ENCODE results near the gene MYH7.

The MYH7 gene

GRCh38 chr14:23385642-23386265, 49.7 kb downstream of the MYH7 start:
- DNase-seq: no peak

GRCh38 chr14:23385244-23385641, 50.2 kb downstream of the MYH7 start:
- no peak for DNase-seq

DNA sequence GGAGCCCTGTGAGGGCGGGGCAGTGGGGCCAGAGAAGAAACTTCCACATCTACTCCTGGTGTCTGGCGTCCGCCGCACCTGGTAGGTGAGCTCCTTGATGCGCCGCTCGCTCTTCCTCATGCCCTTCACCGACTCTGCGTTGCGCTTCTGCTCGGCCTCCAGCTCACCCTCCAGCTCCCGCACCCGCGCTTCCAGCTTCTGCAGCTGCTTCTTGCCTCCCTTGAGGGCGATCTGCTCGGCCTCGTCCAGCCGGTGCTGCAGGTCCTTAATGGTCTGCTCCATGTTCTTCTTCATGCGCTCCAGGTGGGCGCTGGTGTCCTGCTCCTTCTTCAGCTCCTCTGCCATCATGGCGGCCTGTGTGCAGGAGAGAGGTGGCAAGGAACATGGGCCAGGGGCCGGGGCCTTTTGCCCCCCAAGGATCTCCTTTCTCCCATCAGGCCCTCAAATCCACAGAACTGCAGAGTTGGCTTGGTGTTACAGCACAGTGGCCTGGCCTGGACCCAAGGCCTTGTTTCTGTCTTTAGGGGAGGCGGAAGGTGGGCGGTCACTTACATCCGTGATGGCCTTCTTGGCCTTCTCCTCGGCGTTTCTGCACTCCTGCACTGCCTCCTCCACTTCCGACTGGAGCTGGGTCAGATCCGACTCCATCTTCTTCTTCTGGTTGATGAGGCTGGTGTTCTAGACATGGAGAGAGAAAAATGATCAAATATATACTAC, 50.9 kb downstream of the MYH7 start:
- DNase-seq: no peak

GRCh38 chr14:23382731-23383440, 52.6 kb downstream of the MYH7 start:
- no peak for DNase-seq

DNA sequence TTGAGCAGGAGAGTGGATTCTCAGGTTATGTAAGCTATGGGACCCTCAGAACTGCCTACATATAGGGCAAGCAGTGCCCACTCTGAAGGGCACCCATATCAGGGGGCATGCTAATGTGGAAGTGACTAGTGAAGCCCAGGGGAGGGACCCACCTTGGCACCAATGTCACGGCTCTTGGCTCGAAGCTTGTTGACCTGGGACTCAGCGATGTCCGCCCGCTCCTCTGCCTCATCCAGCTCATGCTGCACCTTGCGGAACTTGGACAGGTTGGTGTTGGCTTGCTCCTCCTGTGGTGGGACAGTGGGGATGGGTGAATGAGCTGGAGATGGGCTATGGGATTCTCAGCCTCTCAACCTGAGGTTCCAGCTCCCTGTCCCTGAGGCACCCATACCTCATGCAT, 53.2 kb downstream of the MYH7 start:
- DNase-seq: no peak

GRCh38 chr14:23381871-23382270, 53.6 kb downstream of the MYH7 start:
- DNase-seq: no peak

DNA sequence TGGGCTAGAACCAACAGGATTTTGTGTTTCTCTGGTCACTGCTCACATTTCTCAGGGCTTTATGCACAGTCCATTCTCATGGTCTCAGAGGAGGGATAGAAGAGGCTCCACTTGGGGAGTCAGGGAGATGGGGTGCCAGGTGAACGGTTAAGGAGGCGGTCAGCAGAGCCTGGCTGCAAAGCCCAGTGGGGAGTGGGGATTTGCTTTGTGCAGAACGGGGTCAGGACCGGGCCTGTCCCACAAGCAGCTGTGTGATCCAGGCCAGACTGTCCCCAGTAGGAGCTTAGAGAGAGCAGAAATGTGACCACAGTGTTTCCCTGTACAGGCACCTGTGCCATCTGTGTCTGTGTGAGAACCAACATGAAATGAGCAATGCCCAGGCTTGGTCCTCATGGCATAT, 54.5 kb downstream of the MYH7 start:
- no peak for DNase-seq

- no peak for DNase-seq
Observed at GRCh38 chr14:23380197-23380914, 55.1 kb downstream of the MYH7 start.

DNA sequence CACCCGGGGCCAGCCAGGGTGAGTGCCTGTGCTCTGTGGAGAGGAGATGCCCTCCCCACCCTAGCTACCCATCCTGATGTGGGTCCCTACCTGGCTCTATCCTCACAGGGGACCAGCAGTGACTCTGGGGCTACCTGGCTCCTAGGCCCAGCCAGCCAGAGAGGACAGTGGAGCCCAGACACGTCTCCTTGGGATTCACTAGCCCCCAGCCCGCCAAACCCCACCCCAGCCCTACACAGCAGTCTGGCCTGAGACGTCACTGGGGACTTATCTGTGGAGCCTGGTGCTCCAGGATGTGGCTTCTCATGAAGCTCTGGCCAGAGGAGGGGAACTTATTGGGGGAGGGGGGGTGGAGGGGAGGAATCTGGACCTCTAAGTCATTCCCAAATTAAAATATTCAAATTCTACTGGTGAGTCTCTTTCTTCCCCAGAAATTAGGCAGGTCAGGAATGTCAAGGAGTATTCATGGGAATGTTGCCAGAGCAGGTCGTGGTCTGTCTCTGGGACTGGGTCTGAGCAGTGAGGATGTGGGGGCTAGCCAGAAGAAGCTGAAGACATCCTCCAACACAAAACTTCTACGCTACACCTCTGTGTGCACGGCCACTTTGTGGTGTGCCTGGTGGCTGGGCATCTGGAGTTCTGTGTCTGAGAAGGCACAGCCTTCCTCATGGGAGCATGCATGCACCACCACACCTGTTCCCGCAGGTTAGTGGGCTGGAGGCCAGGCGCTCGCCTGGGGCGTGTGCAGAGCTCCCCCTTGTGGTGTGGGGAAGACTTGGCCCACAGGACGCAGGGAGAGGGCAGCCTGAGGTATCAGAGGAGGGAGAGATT, 55.9 kb downstream of the MYH7 start:
- no peak for DNase-seq

- no peak for DNase-seq
Observed at GRCh38 chr14:23378612-23379220, 56.7 kb downstream of the MYH7 start.

DNA sequence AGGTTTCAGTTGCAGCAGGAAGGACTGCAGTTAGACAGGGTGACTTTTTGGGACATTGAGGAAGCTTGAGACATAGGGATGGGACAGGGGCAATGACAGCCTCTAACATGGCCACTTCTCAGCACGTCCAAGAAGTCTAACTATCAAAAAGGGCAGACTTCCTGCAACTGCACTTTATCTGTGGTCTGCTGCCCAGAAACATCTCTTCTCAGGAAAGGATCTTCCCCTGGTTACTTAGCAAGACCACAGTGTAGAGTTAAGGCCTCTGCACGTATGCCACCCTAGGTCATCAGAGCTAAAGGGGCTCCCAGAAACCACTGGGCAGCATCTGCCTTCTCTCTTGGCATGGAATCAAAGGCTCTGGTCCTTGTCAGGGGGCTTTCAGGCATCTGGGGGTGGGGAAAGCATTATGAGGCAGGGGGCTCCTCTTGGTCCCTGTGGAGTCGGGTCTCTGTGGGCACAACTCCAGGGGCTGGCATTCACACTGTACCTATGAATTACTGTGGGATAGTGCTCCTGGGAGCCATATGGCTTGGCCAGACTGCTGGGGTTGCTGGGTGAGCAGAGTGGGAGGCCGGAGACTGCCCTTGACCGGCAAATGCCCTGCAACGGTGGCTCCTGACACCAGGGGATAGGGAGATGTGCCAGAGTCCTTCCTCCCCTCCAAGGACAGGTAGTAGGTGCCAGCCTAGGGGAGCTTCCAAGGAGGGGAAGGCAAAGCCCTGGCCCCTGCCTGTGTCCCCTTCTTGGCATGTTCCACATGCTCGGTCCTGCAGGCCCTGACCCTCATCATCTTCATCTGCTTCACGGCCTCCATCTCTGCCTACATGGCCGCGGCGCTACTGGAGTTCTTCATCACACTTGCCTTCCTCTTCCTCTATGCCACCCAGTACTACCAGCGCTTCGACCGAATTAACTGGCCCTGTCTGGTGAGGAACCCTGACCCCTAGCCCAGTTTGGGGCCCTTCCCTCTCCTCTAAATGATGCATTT, 57.6 kb downstream of the MYH7 start:
- no peak for DNase-seq

DNA sequence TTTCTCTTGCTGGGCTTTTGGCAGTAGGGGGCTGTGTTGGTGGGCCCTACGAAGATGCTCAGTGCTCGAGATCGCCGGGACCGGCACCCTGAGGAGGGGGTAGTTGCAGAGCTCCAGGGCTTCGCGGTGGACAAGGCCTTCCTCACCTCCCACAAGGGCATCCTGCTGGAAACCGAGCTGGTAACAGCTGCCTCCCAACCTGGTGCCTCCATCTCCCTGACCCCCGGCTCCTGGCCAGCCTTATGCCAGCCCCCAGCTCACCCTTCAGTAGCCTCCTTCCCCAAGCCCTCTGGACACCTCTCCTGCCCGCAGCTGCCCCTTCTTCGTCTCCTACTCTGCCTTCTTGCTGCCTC, 58.3 kb downstream of the MYH7 start:
- no peak for DNase-seq

GRCh38 chr14:23376482-23377197, 58.8 kb downstream of the MYH7 start, which contains the start of gene CMTM5:
Gene CMTM5 (plus strand): TSS chr14:23377046. CDS start chr14:23377252, 206 bp downstream.
- DNase-seq: no peak

DNA sequence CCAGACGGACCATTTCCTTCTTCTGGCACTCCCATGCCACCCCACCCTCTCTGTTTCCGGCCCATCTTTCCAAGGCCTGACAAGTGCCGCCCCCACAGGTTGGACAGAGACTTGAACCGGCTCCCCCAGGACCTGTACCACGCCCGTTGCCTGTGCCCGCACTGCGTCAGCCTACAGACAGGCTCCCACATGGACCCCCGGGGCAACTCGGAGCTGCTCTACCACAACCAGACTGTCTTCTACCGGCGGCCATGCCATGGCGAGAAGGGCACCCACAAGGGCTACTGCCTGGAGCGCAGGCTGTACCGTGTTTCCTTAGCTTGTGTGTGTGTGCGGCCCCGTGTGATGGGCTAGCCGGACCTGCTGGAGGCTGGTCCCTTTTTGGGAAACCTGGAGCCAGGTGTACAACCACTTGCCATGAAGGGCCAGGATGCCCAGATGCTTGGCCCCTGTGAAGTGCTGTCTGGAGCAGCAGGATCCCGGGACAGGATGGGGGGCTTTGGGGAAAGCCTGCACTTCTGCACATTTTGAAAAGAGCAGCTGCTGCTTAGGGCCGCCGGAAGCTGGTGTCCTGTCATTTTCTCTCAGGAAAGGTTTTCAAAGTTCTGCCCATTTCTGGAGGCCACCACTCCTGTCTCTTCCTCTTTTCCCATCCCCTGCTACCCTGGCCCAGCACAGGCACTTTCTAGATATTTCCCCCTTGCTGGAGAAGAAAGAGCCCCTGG, 59.8 kb downstream of the MYH7 start:
- DNase-seq: no peak

- DNase-seq: no peak
Observed at GRCh38 chr14:23373041-23373440, 62.4 kb downstream of the MYH7 start.

GRCh38 chr14:23372509-23372908, 63.0 kb downstream of the MYH7 start, which contains the start of gene IL25:
Gene IL25 (plus strand): TSS chr14:23372809.
- DNase-seq: no peak

DNA sequence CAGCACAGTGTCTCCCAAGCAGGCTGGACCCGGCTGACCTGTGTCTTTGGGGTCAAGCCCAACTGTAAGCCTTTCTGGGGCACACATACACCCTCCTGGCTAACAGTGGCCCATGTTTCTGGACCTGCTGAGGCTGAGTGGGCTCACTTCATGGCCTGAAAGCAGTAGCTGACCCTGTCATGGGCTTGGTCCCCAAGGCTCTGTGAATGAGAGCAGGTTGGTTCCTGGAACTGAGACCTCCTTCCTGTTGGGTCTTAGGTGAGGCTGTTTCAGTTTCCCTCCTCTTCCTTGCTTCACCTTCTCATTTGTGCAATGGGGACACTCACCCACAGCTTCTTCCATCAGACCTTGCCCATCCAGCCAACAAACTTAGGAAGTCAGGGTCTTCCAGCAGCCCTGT, 63.6 kb downstream of the MYH7 start:
- no peak for DNase-seq

GRCh38 chr14:23370221-23370620, 65.2 kb downstream of the MYH7 start:
- no peak for DNase-seq

DNA sequence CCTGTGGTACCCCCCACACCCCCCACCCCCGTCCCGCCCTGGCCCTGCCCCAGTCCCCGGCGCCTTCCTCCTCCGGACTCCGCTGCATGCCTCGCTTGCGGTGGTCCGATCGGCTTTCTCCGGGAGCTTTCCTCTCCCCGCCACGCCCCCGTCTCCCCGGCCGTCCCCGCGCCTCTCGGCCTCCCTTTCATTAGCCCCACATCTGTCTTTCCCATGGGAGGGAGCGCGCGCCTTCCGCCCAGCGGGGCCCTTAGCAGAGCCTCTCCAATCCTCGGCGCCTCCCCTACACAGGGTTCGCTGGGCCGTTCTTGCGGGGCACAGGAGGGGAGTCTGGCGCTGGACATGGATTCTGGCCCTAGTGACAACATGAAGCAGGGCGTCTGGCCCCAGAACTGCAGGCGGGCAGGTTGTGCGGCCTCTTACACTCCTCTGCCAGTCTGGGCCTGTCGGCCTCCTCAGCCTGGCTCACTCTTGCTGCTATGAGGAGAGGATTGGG, 69.0 kb downstream of the MYH7 start:
- DNase-seq: peak; percentile 28
